Measurements from ENCODE around the gene PRDX2.

DNA sequence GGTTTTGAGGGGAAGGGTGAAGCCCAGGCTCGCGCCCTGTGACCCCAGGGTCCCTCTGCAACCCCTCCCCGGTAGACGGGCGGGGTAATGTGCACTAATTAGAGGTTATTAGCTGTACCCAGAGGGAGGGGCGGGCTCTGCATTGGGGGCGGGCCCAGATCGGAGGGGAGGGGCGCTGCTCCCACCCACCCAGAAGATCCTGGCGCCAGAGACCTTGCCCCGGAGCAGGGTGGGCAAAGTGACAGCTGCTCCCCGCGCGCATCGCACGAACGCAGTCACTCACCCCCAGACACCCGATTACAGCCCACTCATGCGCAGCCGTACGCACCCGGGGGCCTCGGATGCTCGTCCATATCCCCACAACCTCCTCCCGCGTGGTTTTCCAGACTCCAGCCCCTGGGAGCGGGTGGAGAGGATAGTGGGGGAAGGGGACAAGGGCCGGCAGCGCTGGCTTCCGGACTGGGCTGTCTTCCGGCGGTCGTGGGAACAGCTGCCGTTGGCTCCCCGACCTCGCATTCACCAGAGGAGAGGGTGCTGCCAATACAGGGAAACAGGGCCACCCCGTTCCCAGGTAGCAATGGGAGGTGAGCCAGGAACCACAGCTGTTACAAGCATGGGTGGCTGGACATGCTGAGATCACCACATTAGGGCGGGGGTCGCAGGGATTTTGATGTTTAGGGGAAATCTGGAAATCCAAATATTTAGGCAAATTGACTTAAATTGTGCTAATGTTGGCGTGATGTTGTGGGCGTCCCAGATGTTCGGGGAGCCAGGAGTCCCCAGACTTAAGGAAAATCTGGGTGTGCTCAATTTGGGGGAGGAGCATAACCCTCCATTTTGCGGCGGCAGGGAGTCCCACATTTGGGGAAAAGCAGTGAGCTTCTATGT lies 23.3 kb downstream of the PRDX2 start:
- TF ChIP-seq CTCF (IDR thresholded peaks at IDR 0.05): peak in 1 of 6 experiments; percentile 18
- TF ChIP-seq POLR2A (IDR thresholded peaks at IDR 0.05): peak in 1 of 4 donors; percentile 67
- peak; percentile 61 to 86 for TF ChIP-seq POLR2AphosphoS5 (IDR thresholded peaks at IDR 0.05)
- TF ChIP-seq EP300 (IDR thresholded peaks at IDR 0.05): peak in 1 of 4 donors; percentile 33

Measured in upper lobe of left lung (tissue), 4 donors.